ENCODE results near the gene FLT3.

DNA sequence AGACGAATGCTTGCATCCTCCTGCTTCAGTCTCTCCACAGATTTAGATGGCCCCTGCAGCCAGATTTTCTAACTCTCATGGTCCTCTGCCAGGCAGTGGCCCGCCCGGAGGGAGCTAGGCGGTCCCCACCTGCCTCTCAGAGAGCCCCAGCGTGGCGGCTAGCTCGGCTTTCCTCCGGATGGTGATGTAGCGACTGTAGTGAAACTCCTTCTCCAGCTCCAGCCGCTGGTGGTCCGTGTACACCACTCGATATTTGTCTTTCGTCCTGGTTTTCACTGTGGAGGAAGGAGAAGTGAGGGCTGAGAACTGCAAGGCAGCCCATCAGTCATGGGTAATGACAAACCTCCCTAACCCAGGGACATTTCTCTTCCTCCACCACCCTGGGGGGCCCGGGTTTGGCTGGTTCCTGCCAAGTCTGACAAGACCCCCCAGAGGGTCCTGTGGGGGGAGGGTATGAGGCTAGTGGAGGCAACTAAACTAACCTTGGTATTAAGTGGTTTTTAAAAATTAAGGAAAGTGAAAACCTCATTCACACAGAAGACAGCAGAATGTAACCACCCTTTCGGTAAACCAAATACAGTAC lies 135.5 kb downstream of the FLT3 start:
- TF ChIP-seq, protein P1, sequence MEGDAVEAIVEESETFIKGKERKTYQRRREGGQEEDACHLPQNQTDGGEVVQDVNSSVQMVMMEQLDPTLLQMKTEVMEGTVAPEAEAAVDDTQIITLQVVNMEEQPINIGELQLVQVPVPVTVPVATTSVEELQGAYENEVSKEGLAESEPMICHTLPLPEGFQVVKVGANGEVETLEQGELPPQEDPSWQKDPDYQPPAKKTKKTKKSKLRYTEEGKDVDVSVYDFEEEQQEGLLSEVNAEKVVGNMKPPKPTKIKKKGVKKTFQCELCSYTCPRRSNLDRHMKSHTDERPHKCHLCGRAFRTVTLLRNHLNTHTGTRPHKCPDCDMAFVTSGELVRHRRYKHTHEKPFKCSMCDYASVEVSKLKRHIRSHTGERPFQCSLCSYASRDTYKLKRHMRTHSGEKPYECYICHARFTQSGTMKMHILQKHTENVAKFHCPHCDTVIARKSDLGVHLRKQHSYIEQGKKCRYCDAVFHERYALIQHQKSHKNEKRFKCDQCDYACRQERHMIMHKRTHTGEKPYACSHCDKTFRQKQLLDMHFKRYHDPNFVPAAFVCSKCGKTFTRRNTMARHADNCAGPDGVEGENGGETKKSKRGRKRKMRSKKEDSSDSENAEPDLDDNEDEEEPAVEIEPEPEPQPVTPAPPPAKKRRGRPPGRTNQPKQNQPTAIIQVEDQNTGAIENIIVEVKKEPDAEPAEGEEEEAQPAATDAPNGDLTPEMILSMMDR (IDR thresholded peaks at IDR 0.05): no peak
- TF ChIP-seq POLR2A (IDR thresholded peaks at IDR 0.05): no peak
- TF ChIP-seq EP300 (IDR thresholded peaks at IDR 0.05): no peak
- TF ChIP-seq POLR2AphosphoS5 (IDR thresholded peaks at IDR 0.05): no peak
